Muscle of arm (tissue), 12 donors: Measurements from ENCODE around the gene ELAVL3. TPM values are rescaled to one million over a fixed set of nuclear protein-coding genes. Genes with fewer than 3 reads are reported as not detected.
"Not testable (repeated sequence)": the region's sequence is repeated elsewhere in the genome, so short reads cannot be mapped to it uniquely, and the experiment has no call there.

Experiments used
- DNase-seq: peaks from one replicate; pipeline ENCODE4 v3.0.0-alpha.2; 2013
- polyA plus RNA-seq, 12 donors: library from polyadenylated mRNA; unstranded; fragments of 120-200 nt; gene quantifications; one replicate each; pipeline ENCODE4 v1.2.1, GENCODE V29; 2013; ENCODE audit not compliant: insufficient read length in 12 of 12

Gene ELAVL3
- polyA plus RNA-seq, 12 donors: 0.05 to 4.3 (median 0.21) TPM; not detected in 5

DNA sequence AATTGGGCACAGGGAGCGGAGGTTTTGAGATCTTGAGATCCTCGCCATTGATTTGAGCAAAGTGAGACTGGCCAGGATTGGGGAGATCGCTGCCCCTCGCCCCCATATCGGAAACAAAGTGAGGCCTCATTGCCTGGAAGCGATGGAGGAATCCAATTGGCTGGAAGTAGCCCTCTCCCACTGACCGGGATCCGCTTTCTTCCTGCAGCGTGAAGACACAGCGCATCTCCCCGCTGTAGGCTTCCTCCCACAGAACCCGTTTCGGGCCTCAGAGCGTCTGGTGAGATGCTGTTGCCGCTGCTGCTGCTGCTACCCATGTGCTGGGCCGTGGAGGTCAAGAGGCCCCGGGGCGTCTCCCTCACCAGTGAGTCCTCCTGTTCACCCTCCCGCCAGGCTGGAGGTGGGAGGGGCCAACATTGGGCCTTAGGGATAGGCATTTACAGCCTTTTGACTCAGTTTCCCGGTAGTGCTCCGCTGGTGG is 45.0 kb downstream of the ELAVL3 start:
- no peak for DNase-seq

DNA sequence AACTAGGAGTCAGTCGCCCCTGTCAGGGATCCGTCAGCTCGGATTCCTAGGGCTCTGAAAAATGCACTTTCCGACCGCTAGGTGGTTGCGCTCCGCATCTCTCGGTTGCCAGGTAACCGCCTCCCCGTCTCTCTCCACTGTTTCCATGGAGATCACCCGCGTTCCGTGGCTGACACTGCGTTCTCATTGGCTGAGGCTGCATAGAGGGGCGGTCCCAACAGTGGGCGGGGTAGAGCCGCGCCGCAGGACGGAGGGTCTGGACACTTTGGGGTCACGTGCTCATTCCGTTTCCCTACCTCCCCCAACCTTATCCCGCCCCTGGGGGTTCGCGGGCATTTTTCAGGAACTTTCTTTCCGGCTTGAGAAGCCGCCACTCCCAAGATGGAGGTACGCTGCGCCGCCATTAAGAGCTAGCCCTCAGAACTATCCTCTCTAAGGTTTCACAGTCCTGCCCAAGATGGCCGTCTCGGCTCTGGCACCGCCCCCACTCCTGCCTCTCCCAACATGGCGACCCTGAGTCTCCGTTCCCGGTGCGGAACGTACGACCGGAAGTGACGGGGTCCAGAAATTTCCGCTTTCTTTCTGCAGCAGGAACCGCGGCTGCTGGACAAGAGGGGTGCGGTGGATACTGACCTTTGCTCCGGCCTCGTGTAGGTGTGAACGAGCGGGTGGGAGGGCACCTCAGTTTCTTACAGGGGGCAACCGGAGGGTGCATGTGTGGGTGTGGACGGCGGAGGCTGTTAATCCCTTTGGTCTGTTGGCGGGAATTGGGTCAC is 45.6 kb downstream of the ELAVL3 start, which contains the start of the genes ODAD3 and PRKCSH:
Gene ODAD3, minus strand, starts transcription at position 65 of the 776 bp plus-strand sequence. CDS start 105 bp downstream, outside the sequence.
Gene PRKCSH, plus strand, starts transcription at position 579 of the 776 bp plus-strand sequence. CDS start 483 bp downstream, outside the sequence.
- DNase-seq: peak; percentile 100

DNA sequence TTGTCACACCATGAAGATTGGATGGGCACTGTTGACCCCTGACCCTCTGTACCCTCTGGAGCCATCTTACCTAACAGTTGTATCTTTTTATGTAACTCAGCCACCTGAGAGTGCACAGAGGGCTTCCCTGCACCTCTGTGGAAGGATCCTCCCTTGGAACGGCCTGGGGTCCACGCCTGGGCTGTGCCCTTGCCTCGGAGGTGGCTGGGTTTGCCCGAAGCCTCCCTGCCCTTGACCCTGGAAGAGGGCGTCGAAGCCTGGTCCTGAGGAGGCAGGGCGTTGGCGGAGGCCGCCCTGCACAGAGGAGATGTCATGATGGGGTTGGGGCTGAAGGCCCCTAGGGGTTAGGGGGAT is 46.2 kb downstream of the ELAVL3 start:
- no peak for DNase-seq

DNA sequence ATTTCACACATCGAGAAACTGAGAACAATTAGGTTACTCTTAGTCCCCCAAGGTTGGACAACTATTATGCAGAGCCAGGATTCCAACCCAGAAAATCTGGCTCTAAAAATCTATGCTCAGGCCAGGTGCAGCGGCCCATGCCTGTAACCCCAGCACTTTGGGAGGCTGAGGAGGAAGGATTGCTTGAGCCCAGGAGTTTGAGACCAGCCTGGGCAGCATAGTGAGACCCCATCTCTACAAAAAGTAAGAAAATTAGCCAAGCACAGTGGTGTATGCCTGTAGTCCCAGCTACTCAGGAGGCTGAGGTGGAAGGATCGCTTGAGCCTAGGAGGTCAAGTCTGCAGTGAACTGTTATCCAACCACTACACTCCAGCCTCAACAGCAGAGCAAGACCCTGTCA is 47.3 kb downstream of the ELAVL3 start:
- not testable (repeated sequence) for DNase-seq

DNA sequence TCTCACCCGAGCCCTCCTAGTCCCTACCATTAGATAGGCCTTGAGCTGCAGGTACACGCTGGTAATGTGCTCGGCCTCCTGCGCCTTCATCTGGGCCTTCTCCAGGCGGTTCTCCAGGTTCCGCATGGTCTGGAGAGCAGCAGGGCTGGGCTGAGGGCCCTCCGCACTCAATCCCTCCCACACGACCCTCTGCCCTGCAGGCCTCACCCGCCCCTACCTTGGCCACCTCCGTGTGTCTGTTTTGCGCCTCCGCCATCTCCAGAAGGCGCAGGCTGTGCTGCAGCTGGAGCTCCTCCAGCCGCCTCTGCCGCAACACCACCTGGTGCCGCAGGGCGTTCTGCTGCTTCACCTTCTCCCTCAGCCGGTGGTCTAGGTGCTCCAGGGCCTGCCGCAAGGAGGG is 54.2 kb downstream of the ELAVL3 start:
- no peak for DNase-seq

DNA sequence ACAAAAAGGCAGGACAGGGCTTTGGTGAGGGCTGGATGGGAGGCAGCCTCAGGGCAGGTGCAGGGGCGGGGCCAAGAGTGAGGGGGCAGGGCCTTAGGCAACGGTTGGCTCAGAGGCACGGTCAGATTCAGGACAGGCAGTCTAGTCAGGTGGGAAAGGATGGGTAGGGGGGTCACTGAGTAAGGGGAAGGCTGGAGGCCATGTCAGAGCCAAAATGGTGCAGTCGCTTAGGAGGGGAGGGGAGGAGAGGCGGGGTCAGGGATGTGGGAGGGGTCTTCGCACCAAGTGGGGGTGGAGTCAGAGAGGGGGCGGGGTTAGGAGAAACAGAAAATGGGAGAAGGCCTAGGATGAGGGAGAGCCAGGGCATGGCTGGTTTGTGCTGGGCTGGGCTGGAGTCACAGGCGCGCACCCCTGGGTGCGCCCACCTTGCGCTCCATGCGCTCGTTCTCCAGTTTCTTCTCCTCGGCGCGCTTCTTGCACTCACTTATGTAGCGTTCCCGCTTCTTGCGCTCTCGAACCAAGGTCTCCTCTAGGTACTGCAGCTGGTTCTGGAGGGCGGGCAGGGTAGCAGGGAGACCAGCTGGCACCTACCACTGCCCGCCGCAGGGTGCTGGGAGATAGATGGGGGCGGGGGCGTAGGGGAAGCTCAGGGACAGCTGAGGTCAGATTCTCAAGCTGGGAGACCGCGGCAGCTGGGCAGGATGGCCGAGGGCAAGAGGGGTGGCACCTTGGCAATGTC is 55.0 kb downstream of the ELAVL3 start:
- DNase-seq: no peak

DNA sequence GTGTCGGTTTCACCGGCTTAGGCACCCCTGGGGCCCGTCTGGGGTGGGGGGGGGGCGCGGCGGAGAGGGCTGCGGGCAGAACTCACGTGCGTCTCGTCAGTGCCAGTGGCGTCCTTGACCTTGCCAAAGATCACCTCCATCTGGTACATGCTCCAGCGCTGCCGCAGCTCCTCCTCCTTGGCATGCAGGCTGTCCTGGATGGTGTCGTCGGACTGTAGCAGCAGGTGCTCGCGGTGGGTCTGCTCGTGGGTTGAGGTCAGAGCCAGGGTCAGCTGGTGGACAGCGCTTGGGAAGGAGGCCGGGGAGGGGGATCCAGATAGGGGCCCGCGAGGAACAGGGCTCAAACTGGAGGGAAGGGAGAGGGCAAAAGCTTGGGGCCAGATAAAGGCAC is 57.1 kb downstream of the ELAVL3 start:
- DNase-seq: no peak

DNA sequence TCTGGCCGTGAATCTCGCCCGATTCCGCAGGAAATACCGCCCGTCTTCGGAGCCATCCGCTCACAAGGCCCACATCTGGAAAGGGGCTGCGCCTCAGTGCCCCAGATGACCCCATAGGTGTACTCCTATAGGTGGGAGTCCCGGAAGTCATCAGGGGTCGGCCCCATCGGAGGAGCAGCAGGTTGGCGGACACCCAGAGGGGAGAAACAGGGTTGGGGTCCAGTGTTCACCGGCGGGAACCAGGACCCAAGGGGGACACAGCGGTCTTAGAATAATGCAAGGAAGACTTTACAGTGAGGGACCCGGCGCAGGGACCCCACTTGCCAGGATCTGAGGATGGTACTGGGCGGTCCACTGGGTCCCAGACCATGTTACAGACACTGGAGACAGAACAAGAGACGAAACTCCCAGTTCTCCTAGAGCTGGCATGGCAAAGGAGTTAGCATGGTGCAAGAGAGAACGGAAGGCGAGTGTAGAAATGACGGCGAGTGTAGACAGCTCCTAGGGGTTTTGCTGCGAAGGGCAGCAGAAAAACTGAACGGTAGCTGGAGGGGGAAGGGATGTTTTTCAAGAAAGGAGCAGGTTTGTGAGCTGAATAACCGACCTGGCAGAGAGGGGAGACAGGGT is 57.6 kb downstream of the ELAVL3 start:
- DNase-seq: no peak

DNA sequence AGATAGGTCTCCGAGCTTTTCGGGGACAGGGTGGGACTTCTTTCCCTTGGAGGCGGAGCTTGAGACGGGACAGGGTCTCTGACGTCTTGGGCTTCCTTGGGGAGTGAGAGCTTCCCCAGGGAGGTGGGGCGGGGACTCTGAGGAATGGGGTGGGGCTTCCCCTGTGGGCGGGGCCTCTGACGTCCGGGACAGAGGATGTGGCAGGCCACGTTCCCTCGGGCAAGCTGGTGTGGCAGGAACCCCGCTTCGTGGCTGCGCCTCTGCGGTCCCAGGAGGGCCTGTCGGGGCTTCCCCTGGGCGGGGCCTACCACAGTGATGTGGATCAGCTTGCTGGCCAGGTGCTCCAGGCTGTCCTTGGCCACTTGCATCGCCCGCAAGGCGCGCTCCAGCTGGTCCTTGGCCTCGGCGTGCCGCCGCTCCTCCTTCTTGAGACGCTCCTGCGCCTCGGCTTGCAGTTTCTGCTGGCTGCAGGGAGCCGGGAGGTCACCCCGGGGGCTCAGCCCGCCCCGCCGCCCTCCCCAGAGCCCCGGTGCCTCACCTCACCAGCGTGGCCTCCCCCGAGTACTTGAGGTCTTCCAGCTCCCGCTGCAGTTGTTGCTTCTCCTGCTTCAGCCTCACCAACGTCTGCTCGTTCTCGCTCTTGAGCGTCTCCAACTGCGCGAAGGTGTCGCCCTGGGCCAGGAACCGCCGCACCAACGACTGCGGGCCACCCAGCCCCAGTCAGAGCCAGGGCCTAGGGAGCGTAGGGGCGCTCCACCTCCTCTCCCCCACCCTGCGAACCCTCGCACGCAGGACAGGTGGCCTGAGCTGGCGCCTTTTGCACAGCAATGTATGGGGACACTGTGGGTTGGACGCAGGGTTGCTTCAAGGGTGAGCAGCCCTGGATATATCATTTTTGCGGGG is 58.4 kb downstream of the ELAVL3 start:
- no peak for DNase-seq

DNA sequence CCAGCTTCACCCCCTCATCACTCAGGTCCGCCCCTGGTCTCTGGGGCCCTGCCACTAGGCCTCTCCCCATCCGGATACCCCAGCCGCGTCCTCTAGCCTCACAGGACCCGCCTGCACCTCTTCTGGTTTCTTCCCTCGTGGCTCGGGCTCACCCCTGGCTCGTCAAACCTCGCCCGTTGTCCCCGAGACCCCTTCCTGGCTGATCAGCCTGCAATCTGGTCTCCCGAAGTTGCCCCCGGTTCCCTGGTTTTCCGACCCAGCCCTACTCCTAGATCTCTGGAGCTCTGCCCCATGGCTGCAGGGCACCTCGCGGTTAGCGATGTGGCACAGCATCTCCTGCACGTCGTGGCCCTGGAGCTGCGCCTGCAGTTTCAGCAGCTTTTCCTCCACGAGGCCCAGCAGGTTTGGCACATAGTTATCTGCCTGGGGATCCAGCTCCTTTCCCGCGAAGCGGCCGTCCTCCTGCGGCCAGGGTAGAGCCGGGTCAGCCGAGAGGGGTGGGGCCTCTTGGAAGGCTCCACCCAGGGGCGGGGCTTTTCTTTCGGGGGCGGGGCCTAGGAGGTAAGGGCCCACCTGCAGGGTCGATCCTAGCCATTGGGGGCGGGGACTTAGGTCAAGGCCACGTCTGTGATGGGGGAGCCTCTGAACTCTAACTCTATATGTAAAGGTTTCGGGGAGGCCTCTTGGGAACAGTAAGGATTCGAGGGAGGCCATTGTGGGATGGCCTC is 59.3 kb downstream of the ELAVL3 start:
- DNase-seq: no peak

DNA sequence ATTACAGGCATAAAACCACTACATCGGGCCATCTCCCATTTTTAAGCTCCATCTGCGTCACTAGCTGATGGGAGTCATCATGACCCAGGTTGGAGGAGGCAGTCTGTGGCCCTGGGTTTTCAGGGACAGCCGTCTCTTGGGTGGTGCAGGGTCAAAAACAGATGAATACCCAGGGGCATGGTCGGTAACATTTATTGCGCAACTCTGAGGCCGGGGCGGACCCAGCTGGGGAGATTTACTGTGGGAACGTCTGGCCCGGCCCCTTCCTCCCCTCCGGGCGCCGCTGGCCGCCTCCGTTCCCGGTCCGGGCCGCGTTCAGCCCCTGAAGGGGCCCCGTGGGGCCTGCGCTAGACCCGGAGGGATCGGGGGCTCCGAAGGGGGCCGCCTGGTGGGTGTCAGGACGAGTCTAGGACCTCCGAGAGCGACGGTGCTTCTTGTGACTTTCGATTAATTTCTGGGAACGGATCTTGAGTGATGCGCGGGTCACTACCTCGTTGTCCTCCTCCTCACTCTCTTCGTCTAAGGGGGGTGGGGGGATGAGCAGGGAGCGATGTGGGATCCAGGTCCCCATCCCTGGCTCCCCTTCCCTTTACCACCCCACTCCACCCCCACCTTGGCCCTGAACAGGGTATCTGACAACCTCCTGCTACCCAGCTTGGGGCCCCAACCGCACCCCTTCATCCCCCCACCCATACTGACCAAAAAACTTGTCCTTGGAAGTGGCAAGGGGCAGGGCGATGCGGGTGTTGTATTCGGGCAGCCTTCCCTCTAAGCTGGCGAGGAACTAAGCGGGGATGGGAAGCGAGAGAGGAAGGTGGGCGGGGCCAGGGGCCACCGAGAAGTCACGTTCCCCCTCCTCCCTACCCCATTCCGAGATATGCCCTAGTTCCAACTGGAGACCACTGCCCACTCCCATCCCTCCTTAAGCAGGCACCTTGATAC is 60.1 kb downstream of the ELAVL3 start:
- no peak for DNase-seq

DNA sequence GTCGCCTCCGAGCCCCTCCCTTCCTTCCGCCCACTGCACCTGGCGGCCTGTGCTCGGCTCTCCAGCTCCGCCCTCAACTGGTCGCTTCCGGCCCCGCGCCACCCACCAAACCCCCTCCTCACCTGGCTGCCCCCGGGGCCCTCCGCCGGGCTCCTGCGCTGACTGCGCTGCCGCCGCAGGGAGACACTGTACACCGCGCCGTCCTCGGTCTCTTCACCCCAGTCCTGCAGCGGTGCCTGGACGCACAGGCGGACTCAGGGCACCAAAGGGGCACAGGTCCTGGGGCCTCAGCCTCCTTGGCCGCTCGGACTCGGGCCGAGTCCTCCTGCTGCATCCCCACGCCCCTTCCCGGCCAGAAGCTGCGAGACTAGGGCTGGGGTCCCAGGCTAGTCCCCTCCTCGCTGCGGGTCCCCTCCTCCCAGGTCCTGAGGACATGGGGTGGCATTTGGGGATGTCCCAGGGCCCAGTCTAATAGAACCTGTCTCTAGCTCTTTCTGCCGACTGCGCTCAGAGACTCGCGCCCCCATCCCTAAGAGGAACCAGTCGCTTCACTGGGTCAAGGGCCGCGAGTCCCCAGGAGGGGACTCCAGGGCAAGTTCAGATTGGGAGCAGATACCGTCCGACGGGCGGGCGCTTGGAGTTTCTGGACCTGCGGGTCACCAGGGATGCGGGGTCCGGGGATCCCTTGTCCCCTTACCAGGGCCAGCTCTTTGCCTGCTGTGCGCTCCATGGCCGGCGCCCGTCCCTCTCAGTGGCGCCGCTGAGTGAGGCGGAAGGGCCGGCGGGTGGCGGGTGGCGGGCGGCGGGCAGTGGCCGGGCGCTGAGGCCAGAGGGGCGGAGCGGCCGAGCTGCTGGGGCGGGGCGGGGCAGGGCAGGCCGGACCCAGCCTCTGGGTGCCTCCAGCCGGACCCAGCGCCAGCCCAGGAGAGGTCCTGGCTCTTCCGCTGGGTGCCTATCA is 62.0 kb downstream of the ELAVL3 start, which contains the start of gene RGL3:
Gene RGL3, minus strand, starts transcription at position 766 of the 958 bp plus-strand sequence. Its CDS starts 36 bp downstream, at position 730.
- DNase-seq: no peak

DNA sequence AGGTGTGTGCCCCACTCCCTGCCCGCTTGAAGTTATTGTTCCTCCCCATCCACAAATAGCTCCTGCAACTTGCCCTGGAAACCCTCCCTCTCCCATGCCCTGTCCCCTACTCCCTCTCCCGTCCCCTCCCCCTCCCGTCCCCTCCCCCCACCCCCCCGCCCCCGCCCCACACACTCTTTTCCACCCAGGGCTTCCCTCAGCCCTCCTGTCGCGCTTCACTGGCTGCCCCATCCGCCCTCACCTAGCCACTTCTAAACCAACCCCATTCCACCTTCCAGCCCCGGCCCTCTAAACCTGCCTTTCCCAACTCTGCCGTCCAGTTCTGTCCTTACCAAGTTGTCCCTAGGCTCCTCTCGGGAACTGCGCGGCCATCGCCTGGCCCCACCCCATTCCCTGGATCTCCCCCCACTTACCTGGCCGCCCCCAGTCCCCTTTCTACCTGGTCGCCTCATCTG is 62.7 kb downstream of the ELAVL3 start:
- no peak for DNase-seq

DNA sequence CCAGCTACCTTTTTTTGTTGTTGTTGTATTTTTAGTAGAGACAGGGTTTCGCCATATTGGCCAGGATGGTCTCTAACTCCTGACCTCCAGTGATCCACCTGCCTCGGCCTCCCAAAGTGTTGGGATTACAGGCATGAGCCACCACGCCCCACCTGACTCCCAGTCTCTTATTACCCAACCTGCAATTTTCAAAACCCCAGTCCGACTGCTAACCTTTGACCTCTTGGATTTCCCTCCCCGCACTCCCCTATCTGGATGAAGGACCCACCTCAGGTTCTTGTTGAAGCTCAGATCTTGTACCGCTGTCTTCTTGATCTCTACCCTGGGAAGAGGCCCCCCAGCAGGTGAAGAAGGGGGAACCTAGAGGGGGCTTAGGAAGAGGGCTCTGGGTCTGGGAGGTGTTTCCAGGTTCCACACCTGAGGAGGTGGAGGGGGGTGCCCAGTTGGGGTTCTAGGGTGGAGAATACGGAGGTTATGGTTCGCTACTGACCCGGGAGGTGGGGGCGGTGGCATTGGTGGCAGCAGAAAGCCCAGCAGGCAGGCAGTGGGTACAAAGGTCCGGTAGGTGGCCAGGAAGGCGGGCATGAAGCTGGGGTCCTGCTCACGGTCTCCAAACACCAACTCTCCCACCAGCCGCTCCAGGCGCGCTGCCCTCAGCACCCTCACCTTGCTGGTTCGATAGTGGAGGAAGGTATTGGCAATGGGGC is 64.3 kb downstream of the ELAVL3 start:
- no peak for DNase-seq

DNA sequence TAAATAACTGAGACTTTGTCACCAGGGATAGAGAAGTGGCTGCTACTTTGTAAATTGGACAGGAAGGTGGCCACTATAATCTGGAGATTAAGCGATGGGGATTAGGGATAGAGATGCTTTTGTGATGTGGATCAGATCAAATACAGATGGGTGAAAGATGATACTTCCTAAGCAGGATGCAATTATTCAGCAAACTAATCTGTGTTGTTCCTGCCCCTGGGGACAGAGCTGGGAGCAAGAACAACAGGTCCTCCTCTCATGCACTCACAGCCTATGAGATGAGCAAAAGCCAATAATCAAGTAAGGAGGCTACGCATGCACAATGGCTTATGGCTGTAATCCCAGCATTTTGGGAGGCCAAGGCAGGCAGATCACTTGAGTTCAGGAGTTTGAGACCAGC is 66.3 kb downstream of the ELAVL3 start:
- DNase-seq: no peak

DNA sequence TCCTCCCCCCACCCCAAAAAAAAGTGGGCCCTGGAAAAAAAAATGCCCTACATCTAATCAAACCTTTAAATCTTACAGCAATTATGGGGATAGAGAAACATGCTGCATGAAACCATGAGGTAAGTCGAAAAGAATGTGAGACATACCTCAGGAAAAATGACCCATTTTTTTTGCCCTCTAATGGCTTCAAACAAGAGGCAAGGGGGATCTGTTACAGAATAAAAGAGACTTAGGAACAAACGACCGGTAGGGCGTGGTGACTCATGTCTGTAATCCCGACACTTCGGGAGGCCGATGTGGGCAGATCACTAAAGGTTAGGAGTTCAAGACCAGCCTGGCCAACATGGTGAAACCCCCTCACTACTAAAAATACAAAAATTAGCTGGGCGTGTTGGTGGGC is 70.2 kb downstream of the ELAVL3 start:
- no peak for DNase-seq

DNA sequence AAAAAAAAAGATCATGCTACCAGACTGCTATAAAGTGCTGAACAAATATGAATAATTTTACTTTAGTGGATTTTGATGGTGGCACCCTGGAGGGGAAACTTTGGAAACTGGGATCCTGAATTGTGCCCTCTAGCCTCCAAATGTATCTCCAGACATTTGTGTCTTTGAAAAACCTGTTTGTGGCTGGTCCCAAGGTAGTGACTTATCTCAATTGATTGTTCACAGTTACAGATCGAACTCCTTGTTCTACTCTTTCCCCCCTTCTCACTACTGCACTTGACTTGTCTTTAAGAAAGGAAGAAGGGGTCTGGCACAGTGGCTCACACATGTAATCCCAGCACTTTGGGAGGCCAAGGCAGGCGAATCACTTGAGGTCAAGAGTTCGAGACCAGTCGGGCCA is 72.3 kb downstream of the ELAVL3 start:
- no peak for DNase-seq
